PFSK-1 (cell line): ENCODE data around the gene SPG11.

ENCODE experiments used
- POLR2AphosphoS5 ChIP-seq: IDR thresholded peaks from 2 replicates; pipeline ENCODE4 v1.6.1; 2012; ENCODE audit warnings: low read depth, mild to moderate bottlenecking, control low read depth, low read length, moderate library complexity
- TAF1 ChIP-seq: IDR thresholded peaks from 2 replicates; pipeline ENCODE4 v1.6.1; 2012; ENCODE audit warnings: low read length, control low read depth, borderline replicate concordance; ENCODE audit not compliant: insufficient read depth

DNA sequence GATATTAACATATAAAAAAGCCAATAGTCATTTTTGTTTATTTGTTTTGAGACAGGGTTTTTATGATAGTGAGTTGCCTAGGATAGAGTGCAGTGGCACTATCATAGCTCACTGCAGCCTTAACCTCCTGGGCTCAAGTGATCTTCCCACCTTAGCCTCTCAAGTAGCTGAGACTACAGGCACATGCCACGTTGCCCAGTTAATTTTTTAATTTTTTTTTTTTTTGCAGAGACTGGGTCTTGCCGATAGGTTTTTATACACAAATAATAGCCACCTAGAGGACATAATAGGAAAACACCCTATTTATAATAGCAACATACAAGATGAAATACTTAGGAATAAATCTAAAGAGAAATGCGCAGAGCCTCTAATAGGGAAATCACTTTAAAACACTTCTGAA, 113.2 kb downstream of the SPG11 start:
- TF ChIP-seq POLR2AphosphoS5 (no peak), TAF1 (no peak)
